Measurements from ENCODE around the gene NDUFA11.

The NDUFA11 gene

DNA sequence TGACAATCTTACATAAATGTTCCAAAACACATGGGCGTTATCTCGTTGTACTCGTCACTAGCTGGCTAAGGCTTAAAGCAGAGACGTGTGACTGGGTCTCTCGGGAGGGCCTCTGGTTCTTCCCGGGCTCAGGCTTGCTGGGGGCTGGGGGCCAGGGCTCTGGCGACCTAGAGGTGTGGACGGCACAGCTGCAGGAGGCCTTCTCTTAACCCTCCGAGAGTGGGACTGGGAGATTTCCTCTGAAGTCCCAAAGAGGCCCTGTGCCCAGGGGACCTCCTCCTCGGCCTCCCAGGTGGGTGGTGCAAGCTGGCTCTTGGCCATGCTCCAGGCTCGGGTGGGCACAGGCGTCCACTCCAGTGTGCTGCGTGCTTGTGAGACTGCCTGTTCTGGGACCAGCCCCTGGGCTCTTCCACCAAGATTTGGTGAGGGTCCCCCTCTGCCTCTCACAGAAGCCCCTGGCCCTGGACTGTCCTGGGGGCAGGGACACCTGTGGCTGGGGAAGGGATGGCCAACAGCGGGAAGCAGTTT is 12.7 kb upstream of the NDUFA11 start:
- FAIRE-seq = no peak
- no peak for DNase-seq (ENCODE audit: insufficient read length)
- TF ChIP-seq POLR2A (IDR thresholded peaks at IDR 0.05; ENCODE audit: low read depth, low read length) = no peak
- TF ChIP-seq POLR2AphosphoS5 (IDR thresholded peaks at IDR 0.05; ENCODE audit: low read depth, low read length) = no peak
- no peak for TF ChIP-seq TAF1 (IDR thresholded peaks at IDR 0.05; ENCODE audit: borderline replicate concordance, low read depth, low read length)

DNA sequence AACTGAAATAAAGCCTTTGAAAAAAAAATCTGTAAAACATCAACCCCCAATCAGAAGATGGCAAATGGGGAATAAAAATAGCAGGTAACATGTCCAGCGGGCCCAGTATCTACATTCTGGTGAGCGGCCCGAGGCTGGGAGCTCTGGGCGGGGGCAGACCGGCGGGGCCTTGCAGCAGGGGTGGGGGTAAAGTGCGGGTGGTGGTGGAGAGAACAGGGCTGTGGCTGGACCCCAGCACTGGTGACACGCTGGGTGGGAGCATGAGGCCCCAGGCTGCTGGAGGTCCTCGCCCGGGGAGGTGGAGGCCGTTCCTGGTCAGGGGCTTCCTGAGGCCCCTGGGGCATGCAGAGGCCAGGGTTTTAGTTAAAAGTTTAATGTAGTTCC is 12.2 kb upstream of the NDUFA11 start:
- TF ChIP-seq POLR2A (IDR thresholded peaks at IDR 0.05; ENCODE audit: low read depth, low read length) (no peak), POLR2AphosphoS5 (IDR thresholded peaks at IDR 0.05; ENCODE audit: low read depth, low read length) (no peak), TAF1 (IDR thresholded peaks at IDR 0.05; ENCODE audit: borderline replicate concordance, low read depth, low read length) (no peak)
- DNase-seq (ENCODE audit: insufficient read length) (no peak), FAIRE-seq (no peak)

GRCh38 chr19:5914946-5915781 is 11.6 kb upstream of the NDUFA11 start:
- FAIRE-seq = no peak
- no peak for DNase-seq (ENCODE audit: insufficient read length)
- TF ChIP-seq TAF1 (IDR thresholded peaks at IDR 0.05; ENCODE audit: borderline replicate concordance, low read depth, low read length) = no peak
- no peak for TF ChIP-seq POLR2AphosphoS5 (IDR thresholded peaks at IDR 0.05; ENCODE audit: low read depth, low read length)
- no peak for TF ChIP-seq POLR2A (IDR thresholded peaks at IDR 0.05; ENCODE audit: low read depth, low read length)

DNA sequence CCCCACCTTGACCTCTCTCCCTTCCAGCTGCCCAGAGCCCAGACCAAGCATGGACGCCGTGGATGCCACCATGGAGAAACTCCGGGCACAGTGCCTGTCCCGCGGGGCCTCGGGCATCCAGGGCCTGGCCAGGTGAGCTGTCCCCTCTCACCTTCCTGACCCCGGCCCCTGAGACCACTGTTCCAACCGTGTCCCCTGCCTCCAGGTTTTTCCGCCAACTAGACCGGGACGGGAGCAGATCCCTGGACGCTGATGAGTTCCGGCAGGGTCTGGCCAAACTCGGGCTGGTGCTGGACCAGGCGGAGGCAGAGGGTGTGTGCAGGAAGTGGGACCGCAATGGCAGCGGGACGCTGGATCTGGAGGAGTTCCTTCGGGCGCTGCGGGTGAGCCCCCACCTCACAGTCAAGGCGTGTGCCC is 10.8 kb upstream of the NDUFA11 start:
- DNase-seq (ENCODE audit: insufficient read length) (no peak), FAIRE-seq (no peak)
- TF ChIP-seq POLR2AphosphoS5 (IDR thresholded peaks at IDR 0.05; ENCODE audit: low read depth, low read length) = no peak

- FAIRE-seq (no peak), DNase-seq (ENCODE audit: insufficient read length) (no peak)
- TF ChIP-seq POLR2A (IDR thresholded peaks at IDR 0.05; ENCODE audit: low read depth, low read length) = no peak
Measured at GRCh38 chr19:5913739-5914357, 10.3 kb upstream of the NDUFA11 start, which contains the start of gene CAPS. Gene CAPS (plus strand): TSS chr19:5914254. CDS start chr19:5914407, 153 bp downstream.

GRCh38 chr19:5911366-5911765 is 7.8 kb upstream of the NDUFA11 start:
- FAIRE-seq = no peak

GRCh38 chr19:5910638-5910907 is 7.0 kb upstream of the NDUFA11 start:
- no peak for FAIRE-seq

More at GRCh38 chr19:5911366-5911765, 7.8 kb upstream of the NDUFA11 start:
- no peak for DNase-seq (ENCODE audit: insufficient read length)
- TF ChIP-seq POLR2A (IDR thresholded peaks at IDR 0.05; ENCODE audit: low read depth, low read length) (no peak), POLR2AphosphoS5 (IDR thresholded peaks at IDR 0.05; ENCODE audit: low read depth, low read length) (no peak), TAF1 (IDR thresholded peaks at IDR 0.05; ENCODE audit: borderline replicate concordance, low read depth, low read length) (no peak)

DNA sequence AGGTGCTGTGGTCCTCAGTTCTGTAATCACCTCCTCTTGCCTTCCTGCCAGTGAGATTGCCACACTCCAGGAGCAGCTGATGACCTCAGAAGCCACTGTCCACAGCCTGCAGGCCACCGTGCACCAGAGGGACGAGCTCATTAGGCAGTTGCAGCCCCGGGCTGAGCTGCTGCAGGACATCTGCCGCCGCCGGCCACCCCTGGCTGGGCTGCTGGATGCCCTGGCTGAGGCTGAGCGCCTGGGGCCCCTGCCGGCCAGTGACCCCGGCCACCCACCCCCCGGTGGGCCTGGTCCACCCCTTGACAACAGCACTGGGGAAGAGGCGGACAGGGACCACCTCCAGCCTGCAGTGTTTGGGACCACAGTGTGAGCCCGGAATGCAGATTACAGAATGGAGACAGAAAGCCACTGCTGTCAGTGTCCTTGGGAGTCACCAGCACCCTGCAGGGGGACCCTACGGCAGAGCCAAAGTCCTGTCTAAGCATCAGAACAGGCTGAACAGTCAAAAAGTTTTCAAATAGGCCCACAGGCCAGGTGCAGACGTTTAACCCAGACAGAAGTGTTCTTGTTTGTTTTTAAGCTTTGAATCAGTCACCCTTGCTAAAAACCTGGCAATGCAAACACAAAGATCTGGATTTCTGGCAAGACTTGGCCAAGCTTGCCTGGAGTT is 5.3 kb upstream of the NDUFA11 start:
- no peak for FAIRE-seq
- TF ChIP-seq POLR2A (IDR thresholded peaks at IDR 0.05; ENCODE audit: low read depth, low read length) = no peak
- TF ChIP-seq TAF1 (IDR thresholded peaks at IDR 0.05; ENCODE audit: borderline replicate concordance, low read depth, low read length) = no peak
- no peak for TF ChIP-seq POLR2AphosphoS5 (IDR thresholded peaks at IDR 0.05; ENCODE audit: low read depth, low read length)

More at GRCh38 chr19:5910638-5910907, 7.0 kb upstream of the NDUFA11 start:
- TF ChIP-seq TAF1 (IDR thresholded peaks at IDR 0.05; ENCODE audit: borderline replicate concordance, low read depth, low read length) = no peak
- TF ChIP-seq POLR2AphosphoS5 (IDR thresholded peaks at IDR 0.05; ENCODE audit: low read depth, low read length) = no peak
- TF ChIP-seq POLR2A (IDR thresholded peaks at IDR 0.05; ENCODE audit: low read depth, low read length) = no peak
- DNase-seq (ENCODE audit: insufficient read length) = no peak

DNA sequence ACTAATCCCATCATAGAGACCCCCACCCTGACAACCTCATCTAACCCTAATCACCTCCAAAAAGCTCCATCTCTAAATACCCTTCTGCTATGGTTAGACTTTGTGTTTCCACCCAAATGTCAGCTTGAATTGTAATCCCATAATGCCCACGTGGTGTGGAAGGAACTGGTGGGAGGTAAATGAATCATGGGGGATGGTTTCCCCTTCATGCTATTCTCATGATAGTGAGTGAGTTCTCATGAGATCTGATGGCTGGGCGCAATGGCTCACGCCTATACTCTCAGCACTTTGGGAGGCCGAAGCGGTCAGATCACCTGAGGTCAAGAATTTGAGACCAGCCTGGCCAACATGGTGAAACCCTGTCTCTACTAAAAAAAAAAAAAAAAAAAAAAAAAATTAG is 3.7 kb upstream of the NDUFA11 start:
- DNase-seq (ENCODE audit: insufficient read length) (no peak), FAIRE-seq (no peak)
- TF ChIP-seq TAF1 (IDR thresholded peaks at IDR 0.05; ENCODE audit: borderline replicate concordance, low read depth, low read length) (no peak), POLR2A (IDR thresholded peaks at IDR 0.05; ENCODE audit: low read depth, low read length) (no peak), POLR2AphosphoS5 (IDR thresholded peaks at IDR 0.05; ENCODE audit: low read depth, low read length) (no peak)

More for the DNA sequence above, 5.3 kb upstream of the NDUFA11 start:
- no peak for DNase-seq (ENCODE audit: insufficient read length)

- no peak for FAIRE-seq
Measured at GRCh38 chr19:5905114-5905778, 1.7 kb upstream of the NDUFA11 start.

More at GRCh38 chr19:5905114-5905778, 1.7 kb upstream of the NDUFA11 start:
- no peak for DNase-seq (ENCODE audit: insufficient read length)
- TF ChIP-seq TAF1 (IDR thresholded peaks at IDR 0.05; ENCODE audit: borderline replicate concordance, low read depth, low read length) (no peak), POLR2A (IDR thresholded peaks at IDR 0.05; ENCODE audit: low read depth, low read length) (no peak), POLR2AphosphoS5 (IDR thresholded peaks at IDR 0.05; ENCODE audit: low read depth, low read length) (no peak)

All from GM12892 (cell line).